RPMI7951 (cell line): Measurements from ENCODE around the gene RNU1-4. TPM values are rescaled to one million over a fixed set of nuclear protein-coding genes. Genes with fewer than 3 reads are reported as not detected.
"Not testable (repeated sequence)": the region's sequence is repeated elsewhere in the genome, so short reads cannot be mapped to it uniquely, and the experiment has no call there.

Source experiments
- DNase-seq: peaks from one replicate; pipeline ENCODE4 v3.0.0-alpha.2; 2012; ENCODE audit warnings: low read depth
- total RNA-seq: library from RNA; depleted of rRNA; stranded (reverse); fragments of >200 nt; shearing (Covaris generic); gene quantifications from 2 replicates; pipeline ENCODE4 v1.2.3, GENCODE V29; 2014; rRNA removed

RNU1-4 gene
- under 0.01 TPM in 1 of 2 replicates, not detected in the other for total RNA-seq

DNA sequence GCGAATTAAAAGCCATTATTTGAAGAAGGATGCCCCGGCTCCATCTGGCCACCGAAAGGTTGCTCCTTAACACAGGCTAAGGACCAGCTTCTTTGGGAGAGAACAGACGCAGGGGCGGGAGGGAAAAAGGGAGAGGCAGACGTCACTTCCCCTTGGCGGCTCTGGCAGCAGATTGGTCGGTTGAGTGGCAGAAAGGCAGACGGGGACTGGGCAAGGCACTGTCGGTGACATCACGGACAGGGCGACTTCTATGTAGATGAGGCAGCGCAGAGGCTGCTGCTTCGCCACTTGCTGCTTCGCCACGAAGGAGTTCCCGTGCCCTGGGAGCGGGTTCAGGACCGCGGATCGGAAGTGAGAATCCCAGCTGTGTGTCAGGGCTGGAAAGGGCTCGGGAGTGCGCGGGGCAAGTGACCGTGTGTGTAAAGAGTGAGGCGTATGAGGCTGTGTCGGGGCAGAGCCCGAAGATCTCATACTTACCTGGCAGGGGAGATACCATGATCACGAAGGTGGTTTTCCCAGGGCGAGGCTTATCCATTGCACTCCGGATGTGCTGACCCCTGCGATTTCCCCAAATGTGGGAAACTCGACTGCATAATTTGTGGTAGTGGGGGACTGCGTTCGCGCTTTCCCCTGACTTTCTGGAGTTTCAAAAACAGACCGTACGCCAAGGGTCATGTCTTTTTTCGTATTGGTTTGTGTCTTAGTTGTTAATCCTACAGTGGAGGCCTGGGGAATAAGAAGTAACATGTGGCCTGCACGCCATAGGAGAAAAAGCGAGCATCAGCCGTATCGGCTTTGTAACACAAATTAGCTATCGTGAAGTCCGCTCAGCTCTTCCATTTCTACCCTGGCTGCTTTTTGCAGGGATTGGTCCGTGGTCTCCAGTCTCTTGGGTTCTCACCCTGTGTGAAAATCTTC lies at the start of gene RNU1-4:
TSS of gene RNU1-4 (plus strand) at position 470 of the 918 bp plus-strand sequence.
- not testable (repeated sequence) for DNase-seq

DNA sequence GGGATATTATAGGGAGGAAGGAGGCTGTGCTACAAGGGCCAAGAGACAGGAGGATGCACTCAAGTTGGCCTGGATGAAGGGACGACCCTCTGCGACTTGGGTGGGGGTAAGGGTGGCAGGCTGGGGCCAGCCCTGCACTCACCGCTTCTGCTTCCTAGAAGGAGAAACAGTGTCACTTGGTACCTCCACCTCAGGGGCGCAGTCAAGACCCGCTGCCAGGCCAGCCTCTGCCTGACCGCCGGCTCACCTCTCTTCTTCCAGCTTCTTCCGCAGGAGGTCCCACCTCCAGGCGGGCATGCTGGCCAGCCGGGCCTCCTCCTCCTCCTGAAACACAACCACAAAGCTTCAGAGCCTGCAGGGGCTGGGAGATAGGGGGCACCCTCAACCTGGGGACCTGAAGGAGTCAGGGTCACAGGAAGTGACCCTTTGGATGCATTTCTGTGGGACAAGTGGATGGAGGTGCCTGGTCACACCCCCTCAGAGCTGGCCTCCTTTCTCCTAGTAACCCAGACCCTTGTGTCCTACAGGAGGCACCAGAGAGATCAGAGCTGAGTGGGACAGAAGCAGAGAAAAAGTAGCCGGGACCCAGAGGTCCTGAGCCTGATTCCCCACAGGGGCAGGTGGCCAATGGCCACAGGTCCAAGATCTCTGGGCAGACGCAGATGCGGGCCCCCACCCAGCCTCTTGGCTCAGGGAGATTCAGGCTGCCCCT lies 49.2 kb upstream of the RNU1-4 start:
- not testable (repeated sequence) for DNase-seq

DNA sequence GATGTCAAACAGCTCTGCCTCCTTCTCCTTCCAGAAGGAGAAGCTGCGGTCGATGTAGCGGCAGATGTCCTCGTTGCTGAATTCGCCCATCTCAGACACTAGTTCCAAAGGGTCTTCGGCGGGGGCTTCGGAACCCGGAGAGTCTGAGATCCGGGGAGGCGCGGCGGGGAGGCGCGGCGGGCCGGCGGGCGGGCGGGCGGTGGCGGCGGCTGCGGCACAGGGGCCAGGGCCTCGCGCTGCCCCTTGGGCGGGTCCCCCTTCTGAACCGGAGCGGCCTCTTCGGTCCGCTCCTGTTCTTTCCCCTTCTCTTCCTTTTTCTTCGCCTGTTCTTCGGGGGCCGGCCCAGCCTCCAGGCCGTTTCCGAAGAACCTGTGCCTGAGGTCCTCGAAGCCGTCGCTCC lies 48.0 kb upstream of the RNU1-4 start:
- DNase-seq: not testable (repeated sequence)

DNA sequence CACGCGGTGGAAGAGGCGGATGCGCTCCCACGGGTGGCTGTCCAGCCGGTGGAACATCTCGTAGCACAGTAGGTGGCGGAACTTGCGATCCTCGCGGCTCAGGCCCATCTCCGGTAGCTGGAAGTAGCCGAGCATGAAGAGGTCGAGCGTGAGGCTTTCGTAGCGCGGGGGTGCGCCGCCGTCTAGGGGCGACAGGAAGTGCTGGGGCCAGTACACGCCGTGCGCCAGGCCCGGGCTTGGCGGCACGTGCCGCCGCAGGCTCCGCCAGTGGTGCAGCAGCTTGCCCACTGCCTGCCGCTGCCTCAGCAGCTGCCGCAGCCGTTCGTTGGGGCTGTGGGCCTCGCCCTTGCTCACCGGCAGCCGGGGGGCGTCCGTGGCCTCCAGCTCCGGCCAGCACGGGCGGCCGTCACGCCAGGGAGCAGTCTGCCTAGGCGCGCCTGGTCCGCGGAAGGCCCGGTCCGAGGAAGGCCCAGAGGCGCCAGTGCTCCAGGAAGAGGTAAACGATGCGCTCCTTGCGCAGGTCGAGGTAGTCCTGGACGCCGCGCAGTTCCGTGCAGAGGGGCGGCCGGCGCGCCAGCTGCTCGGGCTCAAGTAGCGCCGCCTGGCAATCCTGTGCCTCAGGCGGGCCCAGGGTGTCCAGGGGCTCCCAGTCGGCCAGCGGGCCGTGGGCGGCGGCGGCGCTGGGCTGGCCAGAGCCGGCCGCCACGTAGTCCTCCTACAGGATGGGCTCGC lies 47.4 kb upstream of the RNU1-4 start:
- not testable (repeated sequence) for DNase-seq

DNA sequence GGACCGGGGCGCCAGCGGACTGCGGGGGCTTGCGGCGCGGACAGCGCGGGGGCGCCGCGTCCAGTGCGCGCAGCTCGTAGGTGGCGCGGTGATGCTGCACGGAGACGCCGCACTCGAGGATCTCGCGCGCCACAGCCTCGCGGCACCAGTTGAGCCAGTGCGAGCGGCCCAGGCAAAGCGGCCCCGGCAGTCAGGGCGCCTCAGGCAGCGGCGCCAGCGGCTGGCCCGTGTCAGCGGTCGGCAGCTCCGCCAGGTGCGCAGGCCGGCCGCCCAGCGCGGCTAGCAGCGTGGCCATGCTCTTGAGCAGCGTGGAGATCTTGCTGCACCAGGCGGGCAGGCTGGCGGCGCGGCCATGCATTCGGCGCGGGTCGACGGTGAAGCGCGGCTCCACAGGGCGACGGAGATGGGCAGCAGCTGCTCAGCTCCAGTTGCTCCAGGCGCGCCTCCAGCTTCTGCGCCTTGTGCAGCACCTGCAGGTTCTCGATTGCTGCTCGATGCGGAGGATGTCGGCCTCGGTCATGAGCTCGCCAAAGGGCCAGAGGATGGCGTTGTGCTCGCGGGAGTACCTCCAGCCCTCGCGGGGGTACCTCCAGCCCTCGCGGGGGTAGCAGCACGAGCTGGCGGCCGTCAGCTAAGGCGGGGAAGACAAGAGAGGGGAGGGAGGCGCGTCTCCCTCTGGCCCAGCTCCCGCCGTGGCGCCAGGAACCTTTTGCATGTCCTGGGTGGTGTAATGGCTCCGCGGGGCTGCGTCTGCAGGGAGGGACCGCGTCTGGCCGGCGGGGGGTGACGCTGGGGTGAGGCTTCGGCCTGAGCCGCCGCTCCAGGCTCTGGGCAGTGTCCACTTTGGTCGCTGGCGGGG lies 46.6 kb upstream of the RNU1-4 start:
- not testable (repeated sequence) for DNase-seq

DNA sequence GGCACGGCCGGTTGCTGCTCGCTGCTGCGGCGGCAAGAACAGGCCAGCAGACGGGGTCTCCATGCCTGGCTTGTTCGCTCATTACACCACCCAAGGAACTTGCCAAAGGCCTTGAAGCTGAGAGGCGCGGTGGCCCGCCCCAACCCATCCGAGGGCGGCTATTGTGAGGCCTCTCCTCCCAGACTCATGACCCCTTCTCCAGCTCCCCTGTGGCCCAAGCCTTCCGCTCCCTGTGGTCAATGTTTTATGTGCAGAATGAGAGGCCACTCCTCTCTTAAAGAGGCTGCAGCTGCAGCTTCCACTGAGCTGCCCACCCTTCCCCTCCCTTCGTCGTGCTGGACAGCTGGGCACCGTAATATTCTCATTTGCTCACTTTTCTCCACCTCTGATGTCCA lies 46.0 kb upstream of the RNU1-4 start:
- not testable (repeated sequence) for DNase-seq

DNA sequence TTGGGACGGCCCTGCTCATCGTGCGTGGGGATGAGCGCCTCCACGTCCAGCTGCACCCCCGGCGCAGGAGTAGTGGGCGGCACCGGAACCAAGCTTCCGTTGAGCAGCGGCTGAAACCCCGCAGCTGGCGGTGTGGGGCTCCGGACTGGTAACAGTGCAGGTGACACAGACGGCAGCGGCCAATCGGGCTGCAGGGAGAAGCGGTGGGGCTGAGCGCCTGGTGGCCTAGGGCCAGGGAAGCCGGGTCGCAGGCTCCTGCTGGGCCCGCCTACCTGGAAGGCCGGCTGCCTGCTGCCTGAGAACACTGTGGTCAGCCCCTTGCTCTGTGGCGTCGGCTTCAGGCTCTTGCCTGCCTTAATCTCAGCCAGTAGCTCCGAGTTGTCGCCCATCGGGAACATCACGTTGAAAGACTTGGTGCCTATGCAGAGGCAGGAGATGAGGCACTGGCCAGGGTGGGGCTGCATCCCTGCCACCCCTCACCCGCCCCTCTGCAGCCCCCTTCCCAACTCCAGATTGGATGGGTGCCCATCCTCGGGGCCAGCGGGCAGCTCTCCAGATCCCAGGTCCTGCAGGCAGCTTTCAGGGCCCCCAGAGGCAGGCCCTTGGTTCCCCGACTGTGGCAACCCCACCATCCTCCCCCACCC lies 43.7 kb upstream of the RNU1-4 start:
- not testable (repeated sequence) for DNase-seq

DNA sequence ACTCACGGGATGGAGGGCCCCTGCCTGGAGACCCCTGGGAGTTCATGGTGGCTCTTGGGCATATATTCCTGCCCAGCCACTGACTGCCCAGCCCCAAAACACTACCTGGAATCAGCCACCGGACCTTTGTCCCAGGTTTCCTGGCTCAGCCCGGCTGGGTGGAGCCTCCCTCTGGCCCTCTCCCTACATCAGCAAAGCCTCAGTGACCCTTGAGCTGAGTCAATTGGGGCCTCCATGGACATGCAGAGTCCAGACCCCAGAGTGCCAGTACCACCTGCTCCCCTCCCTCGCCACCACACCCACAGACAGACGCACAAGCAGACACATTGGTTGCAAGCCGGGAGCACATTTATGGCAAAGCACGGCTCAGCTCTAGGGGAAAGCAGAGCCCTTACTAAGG lies 43.2 kb upstream of the RNU1-4 start:
- DNase-seq: not testable (repeated sequence)

DNA sequence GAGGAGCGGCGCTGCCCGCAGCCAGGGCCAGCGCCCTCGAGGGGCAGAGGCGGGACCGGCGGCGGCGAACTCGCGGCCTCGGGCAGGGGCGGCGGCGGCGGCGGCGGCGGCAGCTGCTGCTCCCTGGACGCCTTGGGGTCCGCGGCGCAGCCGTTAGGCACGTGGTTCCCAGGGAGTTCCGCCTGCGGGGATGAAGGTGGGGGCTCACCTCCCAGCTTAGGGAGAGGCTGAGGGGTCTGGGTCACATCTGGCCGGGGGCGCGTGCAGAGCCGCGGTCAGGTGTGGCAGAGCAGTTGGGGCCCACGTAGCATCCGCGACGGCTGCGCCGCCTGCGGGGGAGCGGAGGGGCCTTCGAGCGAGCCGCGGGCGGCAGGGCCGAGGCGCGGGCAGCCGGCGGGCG lies 40.9 kb upstream of the RNU1-4 start:
- not testable (repeated sequence) for DNase-seq

DNA sequence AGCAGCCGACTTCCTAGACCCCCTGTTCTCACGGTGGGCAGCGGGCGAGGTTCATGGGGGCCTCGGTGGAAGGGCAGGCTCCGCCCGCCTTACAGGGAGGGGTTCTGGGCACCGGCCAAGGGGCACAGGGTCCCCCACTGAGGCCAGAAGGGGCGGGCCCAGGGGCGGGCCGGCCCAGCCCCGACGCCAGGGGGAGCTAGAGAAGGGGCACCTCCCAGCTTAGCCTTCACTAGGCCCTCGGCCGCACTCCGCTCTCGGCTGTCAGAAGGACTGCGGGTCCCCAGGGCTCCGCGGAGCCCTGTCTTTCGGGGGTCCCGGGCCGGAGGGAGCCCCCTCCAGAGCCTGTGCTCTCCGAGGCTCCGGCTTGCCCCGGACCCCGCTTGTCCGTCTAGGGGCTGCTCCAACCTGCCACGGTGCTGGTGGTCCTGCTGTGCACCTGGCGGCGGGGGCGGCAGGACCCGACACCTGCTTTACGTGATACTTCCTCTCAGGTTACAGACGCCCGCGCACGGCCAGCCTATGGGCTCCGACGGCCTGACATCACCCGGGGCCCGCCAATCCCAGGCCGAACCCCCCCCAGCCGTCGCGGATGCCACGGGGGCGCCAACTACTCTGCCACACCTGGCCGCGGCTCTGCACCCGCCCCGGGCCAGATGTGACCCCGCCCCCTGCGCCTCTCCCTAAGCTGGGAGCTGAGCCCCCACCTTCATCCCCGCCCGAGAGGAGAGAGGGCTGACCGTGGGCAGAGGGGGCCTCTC lies 40.0 kb upstream of the RNU1-4 start:
- DNase-seq: not testable (repeated sequence)

DNA sequence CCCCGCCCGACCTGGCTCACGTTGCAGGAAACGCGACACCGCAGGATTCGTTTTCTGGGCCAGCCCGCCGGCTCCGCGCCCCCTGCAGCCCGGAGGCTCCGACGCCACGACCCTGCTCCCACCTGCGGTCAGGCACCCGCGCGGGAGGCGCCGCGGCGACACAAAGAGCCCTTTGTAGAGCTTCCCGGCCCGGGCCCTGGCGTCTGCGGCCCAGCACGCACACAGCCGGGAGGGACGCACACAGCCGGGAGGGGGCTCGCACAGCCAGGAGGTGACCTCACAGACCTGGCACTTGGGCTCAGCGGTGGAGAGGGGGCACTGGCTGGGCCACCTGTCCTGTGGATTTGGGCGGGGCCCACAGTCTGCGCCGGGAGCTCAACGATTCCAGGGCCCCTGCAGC lies 39.1 kb upstream of the RNU1-4 start:
- DNase-seq: not testable (repeated sequence)

DNA sequence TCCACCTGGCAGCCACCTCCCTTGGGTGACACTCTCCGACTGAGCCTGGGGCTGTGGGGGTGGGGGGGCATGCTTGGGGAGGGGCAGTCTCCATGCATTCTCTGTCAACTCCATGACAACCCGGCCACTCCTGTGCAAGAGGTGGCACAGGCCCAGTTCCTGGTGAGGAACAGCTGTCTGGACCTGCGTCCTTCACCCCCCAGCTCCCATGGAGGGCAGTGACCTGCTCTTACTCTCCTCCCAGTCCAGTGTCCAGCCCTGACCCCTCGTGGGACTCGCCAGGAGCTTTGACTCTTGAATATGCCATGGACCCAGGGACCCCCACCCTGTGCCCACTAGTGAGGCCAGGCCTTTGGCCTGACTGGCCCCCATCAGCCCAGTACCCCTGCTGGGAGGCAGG lies 38.0 kb upstream of the RNU1-4 start:
- DNase-seq: not testable (repeated sequence)

DNA sequence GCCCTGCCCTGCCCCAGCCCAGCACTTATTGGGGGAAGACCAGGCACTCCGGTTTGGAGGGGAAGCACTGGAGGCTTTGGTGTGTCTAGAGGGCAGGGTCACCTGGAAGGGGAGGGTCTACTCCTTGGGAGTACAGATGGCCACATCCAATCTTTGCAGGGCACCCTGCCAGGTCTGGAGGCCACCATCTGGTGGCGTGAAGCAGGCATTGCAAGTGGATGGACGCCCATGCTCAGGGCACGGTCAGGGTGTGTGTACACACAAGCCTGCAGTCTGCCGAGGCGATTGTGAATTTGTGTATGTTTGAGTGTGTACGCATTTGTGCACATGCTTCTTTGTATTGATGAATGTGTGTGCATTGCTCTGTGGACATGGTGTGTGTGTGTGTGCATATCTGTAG lies 37.2 kb upstream of the RNU1-4 start:
- not testable (repeated sequence) for DNase-seq

DNA sequence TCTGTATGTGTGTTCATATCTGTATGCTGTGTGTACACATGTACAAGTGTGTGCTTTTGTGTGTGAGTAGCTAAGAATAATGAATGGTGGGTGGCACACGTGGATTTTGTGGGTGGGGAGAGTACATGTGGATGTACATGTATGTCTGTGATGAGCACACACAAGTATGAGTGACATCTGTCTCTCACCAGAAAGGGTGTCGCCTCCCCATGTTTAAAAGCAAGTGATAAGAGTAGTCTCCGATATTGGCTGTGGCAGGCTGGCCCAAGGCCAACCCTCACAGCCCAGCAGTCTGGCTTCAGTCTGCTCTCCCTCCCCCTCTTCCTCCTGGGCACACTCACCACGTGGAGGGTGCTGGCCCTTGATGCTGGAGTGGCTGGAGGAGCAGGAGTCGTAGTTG lies 36.7 kb upstream of the RNU1-4 start:
- not testable (repeated sequence) for DNase-seq

DNA sequence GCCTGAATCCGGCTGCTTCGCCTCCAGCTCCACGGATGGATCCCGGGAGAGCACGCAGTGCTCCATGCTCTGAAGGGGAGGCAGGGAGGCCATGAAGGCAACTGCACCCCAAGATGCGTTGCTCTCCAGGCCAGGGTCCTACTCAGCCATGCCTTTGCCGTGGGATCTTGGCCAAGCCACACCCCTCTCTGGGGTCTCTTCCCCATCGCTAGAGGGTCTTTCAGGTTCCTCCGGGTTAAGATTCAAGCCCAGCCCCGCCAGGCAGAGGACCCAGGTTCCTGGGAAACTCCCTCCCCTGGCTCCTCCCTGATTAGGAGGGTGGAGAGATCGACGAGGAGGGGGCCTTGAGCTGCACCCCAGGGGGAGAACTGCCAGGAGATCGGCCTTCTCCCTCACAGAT lies 36.2 kb upstream of the RNU1-4 start:
- DNase-seq: not testable (repeated sequence)

DNA sequence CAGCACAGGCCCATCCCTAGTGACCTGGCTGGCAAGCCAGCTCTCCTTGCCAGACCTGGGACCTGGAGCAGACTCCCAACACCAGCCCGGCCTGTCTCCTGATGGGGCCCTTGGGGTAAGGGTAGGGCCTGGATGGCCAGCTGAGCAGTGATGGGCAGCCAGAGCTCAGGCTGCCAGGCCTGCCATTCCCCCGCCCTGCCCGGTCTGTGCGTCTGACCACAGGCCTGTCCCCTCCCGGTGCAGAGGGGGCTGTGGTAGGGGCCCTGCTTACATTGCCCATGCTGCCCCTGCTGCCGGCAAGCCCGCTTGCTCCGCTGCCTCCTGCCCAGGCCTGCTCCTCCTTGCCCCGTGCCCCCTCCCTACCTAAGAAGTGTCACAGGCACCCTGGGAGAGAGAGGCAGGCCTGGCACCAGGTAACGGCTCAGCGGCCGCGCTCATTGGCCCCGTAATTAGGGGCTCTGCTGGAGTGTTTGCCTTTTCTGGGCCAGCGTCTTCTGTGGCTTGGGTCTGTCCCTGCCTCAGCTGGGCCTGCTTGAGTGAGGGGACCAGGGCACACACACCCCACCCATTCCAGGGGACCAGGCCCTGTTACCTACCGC lies 35.7 kb upstream of the RNU1-4 start:
- not testable (repeated sequence) for DNase-seq

DNA sequence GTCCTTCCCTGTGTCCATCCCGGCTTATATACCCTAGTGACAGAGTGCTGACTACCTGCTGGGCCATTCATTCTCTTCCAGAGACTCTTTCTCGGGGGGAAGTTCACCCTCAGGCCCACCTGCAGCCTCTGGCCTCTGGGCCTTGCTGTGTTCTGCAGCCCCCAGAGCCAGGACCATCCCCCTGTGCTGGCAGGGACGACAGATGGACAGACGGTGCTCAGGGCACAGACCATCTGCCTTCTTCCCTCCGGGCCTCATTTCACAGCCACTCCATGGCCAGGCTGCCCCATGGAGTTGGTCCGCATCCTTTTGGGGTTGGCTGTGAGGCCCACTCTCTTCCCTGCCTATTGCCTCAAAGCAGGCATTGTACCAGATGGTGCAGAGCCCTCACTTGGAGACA lies 34.0 kb upstream of the RNU1-4 start:
- DNase-seq: not testable (repeated sequence)

DNA sequence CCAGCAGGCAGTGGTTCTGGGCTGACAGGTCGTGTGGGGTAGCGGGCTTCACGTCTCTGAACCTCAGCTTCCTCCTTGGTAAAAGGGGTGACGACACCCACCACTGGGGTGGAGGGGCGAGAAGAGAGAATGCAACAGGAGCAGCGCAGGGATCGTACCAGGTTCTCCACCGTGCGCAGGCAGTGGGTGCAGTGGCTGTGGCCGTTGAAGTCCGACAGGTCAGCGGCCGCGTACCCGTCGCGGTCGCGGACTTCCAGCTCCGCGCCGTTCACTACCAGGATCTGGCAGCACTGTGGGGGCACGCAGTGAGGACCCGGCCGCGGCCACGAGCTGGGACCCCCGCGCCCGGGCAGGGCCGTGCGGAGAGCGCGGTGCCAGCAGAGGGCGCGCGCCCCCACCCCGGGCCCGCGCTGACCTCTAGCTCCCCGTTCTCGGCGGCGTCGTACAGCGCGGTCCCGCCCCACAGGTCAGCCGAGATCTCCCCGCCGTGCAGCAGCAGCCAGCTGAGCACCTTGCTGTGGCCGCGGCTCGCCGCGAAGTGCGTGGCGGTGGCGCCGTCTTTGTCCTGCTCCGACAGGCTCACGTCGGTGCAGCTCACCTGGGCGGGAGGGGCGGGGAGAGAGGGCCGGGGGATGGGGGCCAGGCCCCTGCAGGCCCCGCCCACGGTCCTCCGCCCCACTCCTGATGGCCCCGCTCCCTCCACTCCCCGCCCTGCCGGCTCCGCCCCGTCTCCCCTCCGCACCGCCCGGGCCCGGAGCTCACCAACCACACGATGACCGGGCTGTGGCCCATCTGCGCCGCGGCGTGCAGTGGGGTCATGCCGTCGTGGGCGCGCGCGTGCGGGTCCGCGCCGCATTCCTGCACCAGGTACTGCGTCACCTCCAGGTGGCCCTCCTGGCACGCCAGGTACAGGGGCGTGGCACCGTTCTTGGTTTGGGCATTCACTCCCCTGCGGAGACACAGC lies 32.9 kb upstream of the RNU1-4 start:
- DNase-seq: not testable (repeated sequence)
